K562 (cell line): ENCODE results near the gene PSMD13. TPM values are rescaled to one million over a fixed set of nuclear protein-coding genes. Genes with fewer than 3 reads are reported as not detected.

Experiments
- ATAC-seq: fragments of 200-7000 bp; cut with Tn5 transposase; 3 replicates; pipeline ENCODE4 v1.9.1; 2020; ENCODE audit warnings: moderate library complexity
- BruUV-seq: library from RNA; stranded (reverse); fragments of 400-500 nt; replicated peaks from 2 replicates; lab custom pipeline; 2021; lab: Mats Ljungman, UMichigan
- CTCF ChIA-PET: fragments of 300-600 bp; formaldehyde crosslinking; extraction: SDS; loops from one replicate; lab custom pipeline; 2021; ENCODE audit warnings: low intra/inter-chr PET ratio; lab: Yijun Ruan, JAX
- POLR2A ChIA-PET: fragments of 300-600, 350-650 bp; sonication (Branson Sonifier 250); formaldehyde crosslinking; extraction: SDS; loops from one replicate; lab custom pipeline; 2021; ENCODE audit warnings: antibody characterized with exemption, inconsistent platforms; lab: Yijun Ruan, JAX
- DNase-seq, 4 experiments: peaks; one replicate each; pipeline versions ENCODE4 v3.0.0 to v3.0.0-alpha.2; 2011 to 2018; ENCODE audit warnings: low spot score in 3 of 4, mixed read lengths in 3 of 4; ENCODE audit errors: extremely low read depth in 1 of 4
- FAIRE-seq: peaks from 2 replicates; lab custom pipeline; 2011; peaks lifted over from hg19 to GRCh38; lab: Jason Lieb, UNC
- H2AFZ ChIP-seq: 2 replicates; pipeline ENCODE4 v1.6.0; 2011; ENCODE audit warnings: low read depth, low read length, control low read depth, inconsistent platforms
- H3K27ac ChIP-seq: fragments of 200-600 bp; 3 replicates; pipeline ENCODE4 v1.8.0; 2011; ENCODE audit warnings: low read depth, mild to moderate bottlenecking, control low read depth, inconsistent platforms, low read length, moderate library complexity, mixed read lengths; ENCODE audit errors: extremely low read depth
- H3K27me3 ChIP-seq, 2 experiments: fragments of 300-600 bp in 1 of 2; 2 replicates in 1 of 2; 3 replicates in 1 of 2; pipeline versions ENCODE4 v1.6.0 to v1.8.0; 2011; ENCODE audit warnings: inconsistent platforms in 2 of 2, low read length in 2 of 2, mild to moderate bottlenecking in 1 of 2, mixed read lengths in 1 of 2, moderate library complexity in 1 of 2; ENCODE audit not compliant: control insufficient read depth in 2 of 2, insufficient read depth in 2 of 2
- H3K36me3 ChIP-seq: fragments of 300-600 bp; 3 replicates; pipeline ENCODE4 v1.8.0; 2011; ENCODE audit warnings: mild to moderate bottlenecking, low read length, inconsistent platforms; ENCODE audit not compliant: control insufficient read depth, insufficient read depth
- H3K4me1 ChIP-seq, 2 experiments: fragments of 200-600 bp in 1 of 2; replicated peaks in 1 of 2; 2 replicates in 1 of 2; 3 replicates in 1 of 2; pipeline versions ENCODE4 v1.5.1 to v1.8.0; 2011; ENCODE audit warnings: inconsistent platforms in 2 of 2, low read length in 2 of 2, mild to moderate bottlenecking in 1 of 2, mixed read lengths in 1 of 2, moderate library complexity in 1 of 2; ENCODE audit not compliant: control insufficient read depth in 2 of 2, insufficient read depth in 2 of 2
- H3K4me2 ChIP-seq: 2 replicates; pipeline ENCODE4 v1.6.1; 2011; ENCODE audit warnings: low read length, control low read depth, inconsistent platforms, mixed read lengths; ENCODE audit not compliant: insufficient read depth
- H3K4me3 ChIP-seq: fragments of 200-600 bp; sonication (generic), shearing (Covaris generic); 2 replicates; pipeline ENCODE4 v1.5.1; 2016; ENCODE audit warnings: control low read depth, inconsistent platforms
- H3K79me2 ChIP-seq: fragments of 200-600 bp; 3 replicates; pipeline ENCODE4 v1.8.0; 2011; ENCODE audit warnings: low read length, inconsistent platforms; ENCODE audit not compliant: control insufficient read depth, insufficient read depth
- H3K9ac ChIP-seq, 2 experiments: 2 replicates each; pipeline versions ENCODE4 v1.6.0 to v1.6.1; 2011; ENCODE audit warnings: low read depth in 2 of 2, low read length in 2 of 2, control low read depth in 1 of 2, inconsistent platforms in 1 of 2, mild to moderate bottlenecking in 1 of 2, mixed read lengths in 1 of 2; ENCODE audit not compliant: insufficient read depth in 1 of 2
- H3K9me1 ChIP-seq: one replicate; pipeline ENCODE4 v1.6.0; 2011; ENCODE audit warnings: inconsistent platforms, mild to moderate bottlenecking, low read length, moderate library complexity; ENCODE audit not compliant: control insufficient read depth, insufficient read depth
- H3K9me3 ChIP-seq: replicated peaks from 2 replicates; pipeline ENCODE4 v1.5.1; 2011; ENCODE audit warnings: low read depth, low read length, inconsistent platforms; ENCODE audit not compliant: control insufficient read depth, insufficient read depth
- H4K20me1 ChIP-seq: replicated peaks from 2 replicates; pipeline ENCODE4 v1.6.1; 2011; ENCODE audit warnings: low read length, inconsistent platforms, mixed read lengths; ENCODE audit not compliant: control insufficient read depth, insufficient read depth
- NR4A1 ChIP-seq, 2 experiments: fragments of 250-450 bp in 1 of 2; fragments of 450-650 bp in 1 of 2; sonication (Bioruptor Pico) in 1 of 2; IDR thresholded peaks; 2 replicates each; pipeline versions ENCODE4 v1.4.0 to v1.6.1; 2016 to 2020; ENCODE audit warnings: mild to moderate bottlenecking in 2 of 2, missing compliant biosample characterization in 1 of 2, missing genetic modification characterization in 1 of 2, moderate library complexity in 1 of 2
- POLR2G ChIP-seq: fragments of 200-400 bp; formaldehyde crosslinking; IDR thresholded peaks from 2 replicates; pipeline ENCODE4 v1.6.1; 2017; ENCODE audit warnings: low read depth, mild to moderate bottlenecking, antibody characterized with exemption, low read length, moderate library complexity
- RBFOX2 ChIP-seq: fragments of 200-400 bp; formaldehyde crosslinking; IDR thresholded peaks from 2 replicates; pipeline ENCODE4 v1.6.1; 2017; ENCODE audit warnings: low read depth, mild to moderate bottlenecking, low read length, moderate library complexity
- SAFB ChIP-seq: fragments of 200-400 bp; formaldehyde crosslinking; IDR thresholded peaks from 2 replicates; pipeline ENCODE4 v1.6.1; 2017; ENCODE audit warnings: low read depth, low read length, borderline replicate concordance
- ZBTB8A ChIP-seq: fragments of 450-650 bp; IDR thresholded peaks from 2 replicates; pipeline ENCODE4 v1.6.1; 2018; ENCODE audit warnings: mild to moderate bottlenecking, moderate library complexity; ENCODE audit not compliant: partially characterized antibody
- ZNF239 ChIP-seq: fragments of 250-450 bp; sonication (Bioruptor Pico); IDR thresholded peaks from 2 replicates; pipeline ENCODE4 v1.4.0; 2020; ENCODE audit warnings: mild to moderate bottlenecking
- WGBS: fragments of 100-300 bp; shearing (Covaris generic); methylation state at CpG from one replicate; pipeline ENCODE4 v1.1.6; 2016; ENCODE audit warnings: low coverage, mixed read lengths; ENCODE audit not compliant: insufficient coverage; ENCODE audit errors: missing lambda C conversion rate; 5-methylcytosine and 5-hydroxymethylcytosine counted together
- in situ Hi-C: fragments of 300-500 bp; cut with MboI; formaldehyde crosslinking; loops from 4 replicates; pipeline ENCODE4 v1.15.0; 2018; ENCODE audit warnings: inconsistent platforms, mixed read lengths
- intact Hi-C: fragments of 100-400 bp; cut with micrococcal nuclease; formaldehyde crosslinking; loops from 2 replicates; pipeline ENCODE4 v1.14.2; 2022
- polyA plus RNA-seq, 8 experiments: library from polyadenylated mRNA; depleted of rRNA in 4 of 8; stranded (reverse) in 5 of 8; unstranded in 3 of 8; fragments of >200 nt; fragmentation: Nextera tagmentation in 2 of 8; fragmentation: Illumina TruSeq in 1 of 8; extraction: Ambion mirVana in 2 of 8; extraction: Trizol in 1 of 8; gene quantifications; 2 replicates each; pipeline versions ENCODE4 v1.2.1 to v1.2.3, GENCODE V29; 2011 to 2014; ENCODE audit warnings: inconsistent platforms in 1 of 8, missing spikeins in 1 of 8
- total RNA-seq, 7 experiments: library from RNA; depleted of rRNA in 6 of 7; stranded (reverse); fragments of >200 nt in 6 of 7; fragmentation: Illumina TruSeq in 2 of 7; extraction: Trizol in 2 of 7; gene quantifications; 2 replicates each; pipeline versions ENCODE4 v1.2.1 to v1.2.3, GENCODE V29; 2011 to 2021; ENCODE audit warnings: low replicate concordance in 1 of 7
- TF ChIP-seq, protein P1 (sequence below): sonication (generic); formaldehyde crosslinking; IDR thresholded peaks from 2 replicates; pipeline ENCODE4 v1.8.1; 2023; ENCODE audit warnings: missing genetic modification reagents, mild to moderate bottlenecking, borderline replicate concordance
- TF ChIP-seq, protein P2 (sequence below): sonication (generic); formaldehyde crosslinking; IDR thresholded peaks from 2 replicates; pipeline ENCODE4 v1.9.0; 2022; ENCODE audit warnings: mild to moderate bottlenecking, missing genetic modification reagents
- TF ChIP-seq, protein P3 (sequence below): fragments of 250-450 bp; sonication (Bioruptor Pico); IDR thresholded peaks from 2 replicates; pipeline ENCODE4 v1.6.1; 2021; ENCODE audit warnings: mild to moderate bottlenecking
- TF ChIP-seq, protein P4 (sequence below): IDR thresholded peaks from 2 replicates; pipeline ENCODE4 v1.6.1; 2016; ENCODE audit warnings: missing genetic modification characterization, missing compliant biosample characterization

Gene PSMD13
- total and polyA plus RNA-seq, 9 of the 15 experiments (the other 6 are each of a cell fraction or from before 2014, with no cell fraction given): 185 to 383 (median 267) TPM

DNA sequence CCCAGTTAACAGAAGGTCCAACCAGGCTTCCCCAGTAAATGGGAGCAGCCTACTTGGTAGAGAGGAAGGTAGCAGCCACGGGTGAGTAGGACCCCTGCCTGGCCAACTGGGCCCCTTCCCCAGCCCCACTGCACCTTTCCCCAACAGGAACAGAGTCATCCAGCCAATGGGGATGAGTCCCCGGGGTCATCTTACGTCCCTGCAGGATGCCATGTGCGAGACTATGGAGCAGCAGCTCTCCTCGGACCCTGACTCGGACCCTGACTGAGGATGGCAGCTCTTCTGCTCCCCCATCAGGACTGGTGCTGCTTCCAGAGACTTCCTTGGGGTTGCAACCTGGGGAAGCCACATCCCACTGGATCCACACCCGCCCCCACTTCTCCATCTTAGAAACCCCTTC is 22.7 kb upstream of the PSMD13 start:
- peaks cover 18% of the 10 kb centered on the region; the same call in 1 of the 2 replicates for H4K20me1 ChIP-seq
- TF ChIP-seq POLR2G (peak; percentile 47), ZNF239 (CRISPR knock-in tag) (no peak), NR4A1 (CRISPR knock-in tag; IDR thresholded peaks at IDR 0.05) (no peak), NR4A1 (tag; IDR thresholded peaks at IDR 0.05) (no peak), RBFOX2 (peak; percentile 45; the same call in 1 of the 2 replicates), SAFB (no peak), ZBTB8A (no peak)
- TF ChIP-seq, protein P1, sequence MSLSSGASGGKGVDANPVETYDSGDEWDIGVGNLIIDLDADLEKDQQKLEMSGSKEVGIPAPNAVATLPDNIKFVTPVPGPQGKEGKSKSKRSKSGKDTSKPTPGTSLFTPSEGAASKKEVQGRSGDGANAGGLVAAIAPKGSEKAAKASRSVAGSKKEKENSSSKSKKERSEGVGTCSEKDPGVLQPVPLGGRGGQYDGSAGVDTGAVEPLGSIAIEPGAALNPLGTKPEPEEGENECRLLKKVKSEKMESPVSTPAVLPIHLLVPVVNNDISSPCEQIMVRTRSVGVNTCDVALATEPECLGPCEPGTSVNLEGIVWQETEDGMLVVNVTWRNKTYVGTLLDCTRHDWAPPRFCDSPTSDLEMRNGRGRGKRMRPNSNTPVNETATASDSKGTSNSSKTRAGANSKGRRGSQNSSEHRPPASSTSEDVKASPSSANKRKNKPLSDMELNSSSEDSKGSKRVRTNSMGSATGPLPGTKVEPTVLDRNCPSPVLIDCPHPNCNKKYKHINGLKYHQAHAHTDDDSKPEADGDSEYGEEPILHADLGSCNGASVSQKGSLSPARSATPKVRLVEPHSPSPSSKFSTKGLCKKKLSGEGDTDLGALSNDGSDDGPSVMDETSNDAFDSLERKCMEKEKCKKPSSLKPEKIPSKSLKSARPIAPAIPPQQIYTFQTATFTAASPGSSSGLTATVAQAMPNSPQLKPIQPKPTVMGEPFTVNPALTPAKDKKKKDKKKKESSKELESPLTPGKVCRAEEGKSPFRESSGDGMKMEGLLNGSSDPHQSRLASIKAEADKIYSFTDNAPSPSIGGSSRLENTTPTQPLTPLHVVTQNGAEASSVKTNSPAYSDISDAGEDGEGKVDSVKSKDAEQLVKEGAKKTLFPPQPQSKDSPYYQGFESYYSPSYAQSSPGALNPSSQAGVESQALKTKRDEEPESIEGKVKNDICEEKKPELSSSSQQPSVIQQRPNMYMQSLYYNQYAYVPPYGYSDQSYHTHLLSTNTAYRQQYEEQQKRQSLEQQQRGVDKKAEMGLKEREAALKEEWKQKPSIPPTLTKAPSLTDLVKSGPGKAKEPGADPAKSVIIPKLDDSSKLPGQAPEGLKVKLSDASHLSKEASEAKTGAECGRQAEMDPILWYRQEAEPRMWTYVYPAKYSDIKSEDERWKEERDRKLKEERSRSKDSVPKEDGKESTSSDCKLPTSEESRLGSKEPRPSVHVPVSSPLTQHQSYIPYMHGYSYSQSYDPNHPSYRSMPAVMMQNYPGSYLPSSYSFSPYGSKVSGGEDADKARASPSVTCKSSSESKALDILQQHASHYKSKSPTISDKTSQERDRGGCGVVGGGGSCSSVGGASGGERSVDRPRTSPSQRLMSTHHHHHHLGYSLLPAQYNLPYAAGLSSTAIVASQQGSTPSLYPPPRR: no peak
- TF ChIP-seq, protein P2, sequence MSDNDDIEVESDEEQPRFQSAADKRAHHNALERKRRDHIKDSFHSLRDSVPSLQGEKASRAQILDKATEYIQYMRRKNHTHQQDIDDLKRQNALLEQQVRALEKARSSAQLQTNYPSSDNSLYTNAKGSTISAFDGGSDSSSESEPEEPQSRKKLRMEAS (CRISPR knock-in tag): no peak
- TF ChIP-seq, protein P3, sequence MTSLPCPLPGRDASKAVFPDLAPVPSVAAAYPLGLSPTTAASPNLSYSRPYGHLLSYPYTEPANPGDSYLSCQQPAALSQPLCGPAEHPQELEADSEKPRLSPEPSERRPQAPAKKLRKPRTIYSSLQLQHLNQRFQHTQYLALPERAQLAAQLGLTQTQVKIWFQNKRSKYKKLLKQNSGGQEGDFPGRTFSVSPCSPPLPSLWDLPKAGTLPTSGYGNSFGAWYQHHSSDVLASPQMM: no peak
- TF ChIP-seq, protein P4, sequence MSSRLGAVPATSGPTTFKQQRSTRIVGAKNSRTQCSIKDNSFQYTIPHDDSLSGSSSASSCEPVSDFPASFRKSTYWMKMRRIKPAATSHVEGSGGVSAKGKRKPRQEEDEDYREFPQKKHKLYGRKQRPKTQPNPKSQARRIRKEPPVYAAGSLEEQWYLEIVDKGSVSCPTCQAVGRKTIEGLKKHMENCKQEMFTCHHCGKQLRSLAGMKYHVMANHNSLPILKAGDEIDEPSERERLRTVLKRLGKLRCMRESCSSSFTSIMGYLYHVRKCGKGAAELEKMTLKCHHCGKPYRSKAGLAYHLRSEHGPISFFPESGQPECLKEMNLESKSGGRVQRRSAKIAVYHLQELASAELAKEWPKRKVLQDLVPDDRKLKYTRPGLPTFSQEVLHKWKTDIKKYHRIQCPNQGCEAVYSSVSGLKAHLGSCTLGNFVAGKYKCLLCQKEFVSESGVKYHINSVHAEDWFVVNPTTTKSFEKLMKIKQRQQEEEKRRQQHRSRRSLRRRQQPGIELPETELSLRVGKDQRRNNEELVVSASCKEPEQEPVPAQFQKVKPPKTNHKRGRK (tag): no peak
- TF ChIP-seq, all 486 proteins: peak for 2
- Histone ChIP-seq H3K9ac (no peak overlapping the region), H3K27ac (no peak overlapping the region), H3K9me1 (peaks cover 10% of the 10 kb centered on the region), H3K4me2 (no peak overlapping the region), H3K36me3 (peaks cover 84% of the 10 kb centered on the region), H3K4me1 (peaks cover 31 to 36% of the 10 kb centered on the region in 2 experiments; a peak in 4 of 5 replicates), H2AFZ (no peak overlapping the region), H3K79me2 (peaks cover 23% of the 10 kb centered on the region), H3K4me3 (no peak overlapping the region), H3K9me3 (peaks cover 10% of the 10 kb centered on the region), H3K27me3 (no peaks in the 10 kb centered on the region)
- DNase-seq (no peak), ATAC-seq (no peak), FAIRE-seq (no peak)
- 88% methylated on average over 7 of the region's 7 CpGs for WGBS
- in situ Hi-C loops (loop anchor here (10.0 kb wide), 1 partner anchor 151 kb away; the partner anchor contains the start of gene B4GALNT4), intact Hi-C loops (no loop called here)
- BruUV-seq: TSS peak; percentile 2
- CTCF ChIA-PET: no interaction called here
- POLR2A ChIA-PET: interaction anchor here (1.6 kb wide), 1 partner anchor 141 kb away, joined by 3 read pairs; no protein-coding TSS in a partner anchor
